Measurements from ENCODE around the gene TSHZ2.
"Not testable (repeated sequence)": the region's sequence is repeated elsewhere in the genome, so short reads cannot be mapped to it uniquely, and the experiment has no call there.

Gene TSHZ2

DNA sequence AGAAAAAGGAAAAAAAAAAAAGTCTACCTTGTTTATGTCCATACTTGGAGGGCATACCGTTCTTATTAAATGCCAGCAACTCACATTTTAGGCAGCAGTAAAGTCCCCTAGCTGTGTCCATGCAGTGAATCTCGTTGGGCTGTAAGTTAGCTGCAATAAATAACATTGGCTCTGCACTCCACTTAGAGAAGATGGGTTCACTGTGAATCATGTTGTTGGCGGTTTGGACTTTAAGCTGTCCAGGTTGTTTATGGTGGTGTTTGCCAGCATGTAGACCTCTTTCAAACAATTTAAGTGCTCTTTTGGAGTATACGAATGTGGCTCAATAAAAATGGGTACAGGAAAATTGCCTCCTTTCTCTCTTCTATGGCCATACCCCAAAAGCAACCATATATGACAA lies 494.1 kb downstream of the TSHZ2 start:
- DNase-seq (ENCODE audit: low read depth), result no peak

DNA sequence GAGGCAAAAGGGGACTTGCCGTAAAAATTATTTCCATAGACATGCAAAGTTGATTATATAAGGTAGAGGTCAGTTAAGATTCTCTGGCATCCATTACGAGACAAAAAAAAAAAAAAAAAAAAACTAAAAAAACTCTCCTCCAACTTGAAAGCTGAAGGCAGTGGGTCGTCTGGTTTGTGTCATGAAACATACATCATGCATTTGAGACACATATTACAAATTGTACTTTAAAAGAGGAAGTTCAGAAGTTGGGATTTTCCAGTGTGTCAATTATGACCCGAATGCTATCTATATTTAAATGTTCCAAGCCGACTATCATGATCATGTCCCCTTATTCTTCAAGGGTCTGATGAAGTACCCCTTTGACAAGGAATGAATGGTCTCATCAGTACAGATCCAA lies 496.4 kb downstream of the TSHZ2 start:
- no peak for DNase-seq (ENCODE audit: low read depth)

DNA sequence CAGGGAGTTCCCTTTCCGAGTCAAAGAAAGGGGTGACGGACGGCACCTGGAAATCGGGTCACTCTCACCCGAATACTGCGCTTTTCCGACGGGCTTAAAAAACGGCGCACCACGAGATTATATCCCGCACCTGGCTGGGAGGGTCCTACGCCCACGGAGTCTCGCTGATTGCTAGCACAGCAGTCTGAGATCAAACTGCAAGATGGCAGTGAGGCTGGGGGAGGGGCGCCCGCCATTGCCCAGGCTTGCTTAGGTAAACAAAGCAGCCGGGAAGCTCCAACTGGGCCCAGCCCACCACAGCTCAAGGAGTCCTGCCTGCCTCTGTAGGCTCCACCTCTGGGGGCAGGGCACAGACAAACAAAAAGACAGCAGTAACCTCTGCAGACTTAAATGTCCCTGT lies 500.7 kb downstream of the TSHZ2 start:
- DNase-seq (ENCODE audit: low read depth), result not testable (repeated sequence)

DNA sequence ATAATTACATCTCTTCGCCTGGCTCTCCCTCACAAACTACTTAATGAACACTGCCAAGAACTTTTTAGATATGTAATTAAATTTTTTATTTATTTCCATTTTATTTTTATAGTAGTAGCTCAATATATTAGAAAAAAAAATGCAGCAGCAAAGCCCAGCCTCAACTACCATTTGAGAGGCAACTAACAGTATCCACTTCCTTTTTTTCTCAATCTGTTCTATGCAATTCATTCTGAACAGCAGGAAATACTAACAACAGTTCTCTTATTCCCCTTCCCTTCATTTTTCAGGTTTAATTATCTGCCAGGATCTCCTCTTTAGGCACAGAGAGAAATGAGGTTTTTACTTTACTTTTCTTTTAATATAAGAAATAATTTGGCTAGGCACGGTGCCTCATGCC lies 508.8 kb downstream of the TSHZ2 start:
- DNase-seq (ENCODE audit: low read depth), result no peak

DNA sequence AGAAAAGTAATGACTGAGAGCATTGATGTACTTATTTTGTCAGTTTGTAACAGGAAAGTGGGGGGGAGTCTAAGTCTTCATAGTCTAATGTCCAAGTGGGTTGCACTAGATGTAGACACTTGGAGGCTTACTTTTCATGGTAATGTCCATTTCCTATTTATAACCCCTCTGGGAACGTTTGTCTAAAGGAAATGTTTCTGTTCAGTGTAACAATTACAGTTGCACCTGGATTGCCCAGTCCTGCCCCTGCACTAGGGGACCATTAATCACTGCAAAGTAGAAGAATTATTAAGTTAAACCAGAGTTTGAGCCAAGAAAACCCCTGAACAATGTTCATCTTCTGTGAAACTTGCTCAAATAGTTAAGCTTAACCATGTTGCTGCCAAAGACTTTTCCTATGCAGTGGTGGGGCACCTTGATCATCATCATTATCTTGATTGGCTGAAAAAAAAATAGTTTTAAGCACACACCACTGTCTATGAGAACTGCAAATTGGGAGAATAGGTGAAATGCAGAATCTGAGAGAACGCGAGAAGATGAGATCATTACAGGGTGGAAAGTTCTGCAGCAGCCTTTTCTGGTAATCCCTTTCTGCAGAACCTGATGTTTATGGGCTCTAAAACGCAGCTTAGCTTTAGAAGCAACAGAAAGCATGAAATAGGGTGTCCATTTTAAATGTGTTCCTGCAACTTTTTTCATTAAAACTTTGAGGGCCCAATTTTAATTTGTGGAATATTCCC lies 515.5 kb downstream of the TSHZ2 start:
- no peak for DNase-seq (ENCODE audit: low read depth)

DNA sequence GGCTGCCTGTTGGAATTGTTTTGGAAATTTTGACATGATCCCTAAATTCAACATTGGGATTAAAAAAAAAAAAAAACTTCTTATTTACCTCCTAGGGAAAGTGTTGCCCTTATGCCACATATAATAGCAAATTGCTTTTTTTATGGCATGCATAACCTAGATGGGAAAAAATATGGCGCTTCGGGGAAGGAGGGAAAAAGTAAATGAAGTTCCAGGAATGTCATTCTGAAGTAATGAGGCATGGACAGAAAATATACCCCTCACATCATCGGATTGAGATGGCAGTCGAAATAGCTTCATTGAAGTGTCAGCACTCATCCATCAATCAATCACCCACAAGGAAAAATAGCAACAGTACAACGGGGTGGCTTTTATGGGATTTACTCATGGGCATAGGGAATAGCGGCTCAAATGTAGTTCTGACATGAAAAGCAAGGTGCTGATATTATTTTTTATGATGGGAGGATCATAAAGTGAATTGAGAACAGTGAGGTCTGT lies 516.7 kb downstream of the TSHZ2 start:
- DNase-seq (ENCODE audit: low read depth), result no peak

DNA sequence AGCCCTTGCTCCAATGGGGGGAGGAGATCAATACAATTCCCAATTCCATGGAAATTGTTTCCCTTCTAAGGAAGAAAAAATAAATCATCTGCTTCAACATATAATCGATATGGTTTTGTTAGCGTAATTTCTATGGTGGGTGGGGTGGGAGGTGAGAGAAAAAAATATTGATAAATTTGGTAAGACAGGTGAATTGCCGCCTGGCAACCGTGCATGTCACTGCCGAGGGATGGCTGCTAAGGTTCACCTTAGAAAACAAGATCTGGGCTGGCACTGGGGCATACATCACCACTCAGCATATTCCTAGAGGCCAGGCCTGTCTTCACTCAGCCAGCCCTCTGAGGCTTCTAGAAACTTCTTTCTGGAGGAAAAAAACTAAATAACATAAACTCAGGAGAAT lies 517.4 kb downstream of the TSHZ2 start:
- DNase-seq (ENCODE audit: low read depth), result no peak

DNA sequence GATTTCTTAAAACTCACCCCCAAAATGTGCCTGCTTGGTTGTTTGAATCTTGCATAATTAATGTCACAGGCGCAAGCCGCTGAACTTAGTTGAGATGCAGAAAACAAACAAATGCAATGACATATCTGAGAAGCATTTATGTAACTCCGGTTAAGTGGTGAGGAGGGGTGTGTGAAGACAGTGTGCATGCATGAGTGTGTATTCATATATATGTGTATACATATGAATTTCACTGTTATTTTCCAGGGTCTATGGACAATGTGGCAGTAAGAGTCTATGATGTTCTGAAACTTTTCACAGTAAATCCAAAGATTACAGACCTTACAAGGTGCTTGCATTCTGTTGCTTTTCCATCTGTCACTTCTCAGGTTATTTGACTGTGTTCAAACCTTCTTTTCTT lies 518.5 kb downstream of the TSHZ2 start:
- DNase-seq (ENCODE audit: low read depth), result no peak

DNA sequence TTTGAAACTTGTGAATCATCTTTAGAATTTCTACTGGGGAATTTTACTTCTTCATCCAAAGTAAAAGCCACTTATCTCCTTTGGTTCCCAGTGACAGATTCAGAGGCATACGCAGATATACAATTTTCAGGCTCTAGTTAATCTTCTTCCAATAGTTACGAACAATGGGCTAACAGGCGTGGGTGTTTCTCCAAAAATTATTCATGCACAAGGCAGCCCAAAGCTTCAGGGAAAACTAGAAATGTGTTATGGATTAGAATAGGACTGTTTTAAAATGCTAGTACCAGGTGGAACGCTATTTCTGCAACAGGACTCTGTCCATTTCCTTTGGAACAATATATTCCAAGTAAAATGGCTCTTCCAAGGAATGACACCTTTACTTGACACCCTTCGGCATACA lies 519.3 kb downstream of the TSHZ2 start:
- no peak for DNase-seq (ENCODE audit: low read depth)

DNA sequence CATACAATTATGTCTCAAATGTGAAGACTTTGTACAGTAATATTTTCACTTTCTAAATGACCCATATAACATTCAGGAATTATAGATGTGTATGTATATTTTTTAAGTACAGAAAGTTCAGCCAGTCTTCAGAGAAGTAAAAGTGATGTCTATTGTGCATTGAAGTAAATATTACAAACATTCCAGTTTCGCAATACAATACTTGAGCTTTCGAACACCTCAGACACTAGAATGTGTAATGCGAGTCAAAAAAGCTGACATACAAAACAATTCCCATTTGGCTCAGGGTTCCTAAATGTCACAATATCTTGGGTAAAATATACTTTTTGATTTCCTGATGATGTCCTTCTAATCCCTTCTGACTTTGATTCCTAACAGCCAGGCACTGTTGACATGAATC lies 520.1 kb downstream of the TSHZ2 start:
- DNase-seq (ENCODE audit: low read depth), result no peak

DNA sequence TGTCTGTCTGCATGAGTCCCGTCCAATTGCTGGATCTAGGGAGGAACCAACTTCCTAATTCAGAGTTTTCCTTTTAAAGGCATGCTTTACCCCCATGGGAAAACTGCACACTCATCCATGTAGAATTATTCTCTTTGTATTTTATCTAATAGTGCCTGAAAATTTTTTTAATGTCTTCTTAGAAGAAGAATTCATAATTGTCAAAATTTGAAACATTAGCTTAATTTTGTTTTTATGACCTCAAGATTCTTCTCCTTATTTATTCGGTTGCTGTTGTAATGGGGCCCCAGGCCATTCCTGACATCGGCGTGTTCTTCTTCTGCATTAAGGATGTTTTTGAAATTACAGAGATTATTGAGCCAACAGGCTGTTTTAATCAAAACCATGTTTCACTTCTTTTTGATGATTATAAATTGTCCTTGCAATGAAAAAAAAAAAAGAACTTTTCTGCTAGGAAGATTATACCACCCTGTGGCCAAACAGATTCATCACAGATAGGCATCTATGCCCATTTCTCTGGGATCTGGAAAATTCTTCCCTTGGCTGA lies 521.2 kb downstream of the TSHZ2 start:
- DNase-seq (ENCODE audit: low read depth), result no peak

DNA sequence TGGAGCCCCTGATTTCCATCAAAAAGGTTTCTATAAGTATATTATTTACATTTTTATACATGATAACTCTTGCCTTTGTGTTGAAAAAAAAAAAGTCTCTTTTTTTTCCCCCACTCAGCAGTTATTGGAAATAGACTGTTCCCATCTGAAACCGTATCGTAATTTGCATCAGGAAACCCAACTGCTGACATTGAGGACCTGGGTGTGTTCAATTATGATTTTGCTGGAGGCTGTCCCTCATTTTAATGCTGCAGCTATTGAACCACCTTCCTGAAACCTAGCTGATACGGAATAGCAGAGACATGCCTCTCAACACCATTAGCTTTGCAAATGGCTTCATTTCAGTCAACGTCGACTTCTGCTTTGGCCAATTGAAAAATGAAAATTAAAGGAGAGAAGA lies 522.6 kb downstream of the TSHZ2 start:
- no peak for DNase-seq (ENCODE audit: low read depth)

DNA sequence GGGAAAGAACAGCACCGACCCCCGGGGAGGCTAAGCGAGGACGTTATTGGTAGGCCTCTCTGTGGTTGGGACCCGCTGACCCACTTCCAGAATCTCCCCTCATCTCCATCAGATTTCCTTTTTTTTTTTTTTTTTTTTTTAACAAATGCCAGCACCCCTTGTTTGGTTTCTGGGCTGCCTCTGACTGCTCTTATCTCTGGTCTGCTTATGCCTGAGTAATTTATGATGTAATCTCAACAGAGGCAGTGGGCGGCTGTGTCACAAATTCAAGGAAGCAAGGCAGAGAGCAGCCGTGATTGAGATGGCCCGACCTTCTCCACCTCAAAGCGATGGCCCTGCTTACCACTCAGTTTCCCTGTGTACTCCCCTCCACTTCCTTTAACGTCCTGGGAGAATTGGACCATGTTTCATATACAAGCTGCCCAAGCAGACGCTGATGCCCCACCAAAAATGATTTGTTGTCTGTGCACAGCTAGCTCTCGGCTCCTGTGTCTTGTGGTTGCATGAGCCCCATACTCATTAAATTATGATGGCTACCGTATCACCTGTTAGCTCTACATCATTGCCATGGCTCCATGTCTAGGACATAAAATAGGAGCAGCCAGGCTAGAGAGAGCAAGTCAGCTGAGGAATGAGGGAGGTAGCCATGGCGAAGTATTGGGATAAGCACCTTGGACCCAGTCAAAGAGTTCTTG lies 523.4 kb downstream of the TSHZ2 start:
- no peak for DNase-seq (ENCODE audit: low read depth)

DNA sequence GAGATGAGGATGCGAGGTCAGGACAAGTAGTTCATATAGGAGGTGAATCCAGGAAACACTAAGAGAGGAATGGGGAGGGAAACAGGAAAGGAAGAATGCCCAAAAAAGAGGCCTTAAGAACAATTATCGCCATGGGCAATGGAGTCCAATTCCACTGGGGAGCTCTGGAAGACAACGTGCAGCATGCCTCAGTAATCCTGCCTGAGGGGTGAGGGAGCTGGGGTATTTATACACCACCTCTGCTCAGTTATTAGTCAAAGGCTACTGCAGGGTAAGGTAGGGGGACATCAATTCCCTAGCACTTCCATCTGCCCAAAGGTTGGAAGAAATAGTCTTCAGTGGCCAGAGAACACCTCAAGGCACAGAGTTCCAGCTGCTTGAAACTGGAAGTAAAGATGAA lies 525.1 kb downstream of the TSHZ2 start:
- no peak for DNase-seq (ENCODE audit: low read depth)

DNA sequence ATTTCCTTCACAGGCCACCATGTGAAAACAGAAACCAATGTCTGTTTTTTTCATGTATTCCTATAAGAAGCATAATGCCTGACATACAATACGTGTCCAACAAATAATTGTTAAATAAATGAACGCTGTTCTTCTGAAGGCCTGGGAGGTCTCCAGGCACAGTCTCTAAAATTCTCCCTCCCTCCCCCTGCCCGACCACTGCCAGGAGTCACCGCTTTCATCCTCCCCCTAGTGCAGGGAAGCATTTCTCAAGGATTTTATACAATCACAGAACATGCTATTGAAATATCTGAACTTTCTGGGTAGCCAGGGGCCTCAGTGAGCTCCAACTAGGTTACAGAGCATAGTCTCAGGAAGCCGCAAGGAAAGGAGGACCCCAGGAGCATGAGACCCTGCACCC lies 526.2 kb downstream of the TSHZ2 start:
- no peak for DNase-seq (ENCODE audit: low read depth)

DNA sequence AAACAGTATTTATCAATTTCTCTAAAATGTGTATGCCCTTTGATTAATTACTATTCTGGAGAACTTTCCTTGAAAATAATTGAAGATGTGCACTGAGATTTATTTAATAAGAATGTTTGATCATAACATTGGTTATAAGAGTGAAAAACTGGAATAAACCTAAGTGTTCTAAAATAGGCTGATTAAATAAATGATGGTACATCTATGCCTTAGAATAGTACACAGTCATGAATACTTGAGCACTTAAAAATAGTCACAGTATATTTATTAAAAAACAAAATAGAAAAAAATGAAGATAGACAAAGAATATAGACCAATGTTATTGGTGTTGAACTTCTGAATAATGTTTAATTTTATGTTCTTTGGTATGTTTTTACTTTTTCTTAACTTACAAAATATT lies 528.5 kb downstream of the TSHZ2 start:
- DNase-seq (ENCODE audit: low read depth), result no peak

DNA sequence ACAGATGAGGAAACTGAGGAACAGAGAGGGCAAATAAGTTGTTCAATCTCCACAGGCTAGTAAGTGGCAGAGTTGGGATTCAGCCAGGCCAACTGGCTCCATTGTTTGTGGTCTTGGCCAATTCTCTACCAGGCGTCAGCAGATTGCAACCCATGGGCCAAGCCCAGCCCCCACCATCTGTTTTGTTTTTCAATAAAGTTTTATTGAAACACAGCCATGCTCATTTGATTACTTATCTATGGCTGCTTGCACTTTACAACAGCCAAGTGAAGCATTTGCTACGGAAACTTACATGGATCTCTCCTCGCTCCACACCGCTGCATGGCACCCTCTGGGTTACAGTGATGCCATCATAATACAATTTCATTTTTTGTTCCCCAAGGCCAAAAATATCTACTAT lies 530.7 kb downstream of the TSHZ2 start:
- DNase-seq (ENCODE audit: low read depth), result no peak

DNA sequence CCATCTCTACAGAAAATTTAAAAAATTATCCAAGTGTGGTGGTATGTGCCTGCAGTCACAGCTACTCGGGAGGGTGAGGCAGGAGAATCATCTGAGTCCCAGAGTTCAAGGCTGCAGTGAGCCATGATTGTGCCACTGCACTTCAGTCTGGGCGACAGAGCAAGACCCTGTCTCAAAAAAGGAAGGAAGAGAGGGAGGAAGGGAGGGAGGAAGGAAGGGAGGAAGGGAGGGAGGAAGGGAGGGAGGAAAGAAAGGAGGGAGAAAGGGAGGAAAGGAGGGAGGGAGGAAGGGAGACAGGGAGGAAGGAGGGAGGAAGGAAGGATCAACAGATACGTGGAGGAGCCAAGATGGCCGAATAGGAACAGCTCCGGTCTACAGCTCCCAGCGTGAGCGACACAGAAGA lies 531.4 kb downstream of the TSHZ2 start:
- DNase-seq (ENCODE audit: low read depth), result no peak

DNA sequence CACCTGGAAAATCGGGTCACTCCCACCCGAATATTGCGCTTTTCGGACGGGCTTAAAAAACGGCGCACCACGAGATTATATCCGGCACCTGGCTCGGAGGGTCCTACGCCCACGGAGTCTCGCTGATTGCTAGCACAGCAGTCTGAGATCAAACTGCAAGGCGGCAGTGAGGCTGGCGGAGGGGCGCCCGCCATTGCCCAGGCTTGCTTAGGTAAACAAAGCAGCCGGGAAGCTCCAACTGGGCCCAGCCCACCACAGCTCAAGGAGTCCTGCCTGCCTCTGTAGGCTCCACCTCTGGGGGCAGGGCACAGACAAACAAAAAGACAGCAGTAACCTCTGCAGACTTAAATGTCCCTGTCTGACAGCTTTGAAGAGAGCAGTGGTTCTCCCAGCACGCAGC lies 531.9 kb downstream of the TSHZ2 start:
- not testable (repeated sequence) for DNase-seq (ENCODE audit: low read depth)

DNA sequence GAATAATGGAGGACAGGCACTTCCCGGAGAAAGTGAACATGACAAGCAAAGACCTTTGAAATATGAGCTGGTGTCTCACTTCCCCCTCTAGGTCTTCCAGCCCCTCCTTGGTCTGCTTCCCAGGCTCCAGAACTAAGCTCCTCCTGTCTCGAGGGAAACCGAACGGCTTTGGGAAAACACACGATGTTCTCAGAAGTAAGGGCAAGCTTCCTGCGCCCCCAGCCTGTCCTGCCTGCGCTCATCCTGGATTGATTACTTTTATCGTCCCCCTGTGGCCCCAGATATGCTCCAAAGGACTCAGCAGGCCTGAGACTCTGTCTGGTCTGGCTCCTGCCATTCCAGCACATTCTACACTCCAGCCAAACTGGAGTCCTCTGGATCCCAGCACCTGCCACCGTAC lies 538.1 kb downstream of the TSHZ2 start:
- no peak for DNase-seq (ENCODE audit: low read depth)

DNA sequence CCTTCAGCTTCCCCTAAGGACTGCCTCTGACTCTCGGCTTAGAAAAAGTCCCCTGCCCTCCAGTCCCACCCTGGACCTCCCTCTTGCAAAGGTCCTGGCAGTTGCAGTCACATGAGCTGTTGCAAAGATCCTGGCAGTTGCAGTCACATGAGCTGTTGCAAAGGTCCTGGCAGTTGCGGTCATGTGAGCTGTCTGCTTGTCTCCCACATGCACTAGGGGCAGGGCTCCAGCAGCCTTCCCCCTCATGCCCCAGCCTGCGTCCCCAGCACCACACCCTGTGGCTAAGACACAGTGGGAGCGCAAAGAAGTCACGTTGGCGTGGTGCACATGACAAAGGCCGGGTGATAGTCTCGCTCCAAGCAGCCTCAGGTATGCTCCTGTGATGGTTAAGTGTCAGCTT lies 538.5 kb downstream of the TSHZ2 start:
- DNase-seq (ENCODE audit: low read depth), result no peak

DNA sequence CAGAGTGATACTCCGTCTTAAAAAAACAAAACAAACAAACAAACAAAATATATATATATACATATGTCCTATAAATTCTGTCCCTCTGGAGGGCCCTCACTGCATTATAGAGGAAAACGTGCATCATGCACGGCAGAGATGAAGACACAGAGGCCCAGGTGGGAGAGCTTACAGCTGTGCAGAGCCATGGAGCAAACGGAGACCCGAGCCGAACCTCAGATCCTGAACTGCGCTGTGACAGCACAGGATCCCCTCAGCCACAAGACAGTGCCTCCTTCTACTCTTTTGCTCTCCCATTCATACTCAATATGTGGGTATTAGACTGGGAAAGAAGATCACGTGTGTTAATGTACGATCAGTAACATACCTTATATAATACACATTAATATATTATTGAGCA lies 539.9 kb downstream of the TSHZ2 start:
- no peak for DNase-seq (ENCODE audit: low read depth)

DNA sequence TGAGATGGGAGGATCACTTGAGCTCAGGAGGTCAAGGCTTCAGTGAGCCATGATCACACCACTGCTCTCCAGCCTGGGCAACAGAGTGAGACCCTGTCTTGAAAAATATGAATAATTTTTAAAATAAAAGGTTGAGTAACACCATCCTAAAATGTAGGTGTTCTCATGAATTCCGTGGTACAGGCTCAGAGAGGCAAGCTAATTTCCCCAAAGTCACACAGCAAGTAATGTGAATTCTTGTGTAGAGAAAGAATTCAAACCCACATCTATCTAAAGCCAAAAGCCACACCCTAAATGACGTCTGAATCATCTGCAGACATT lies 541.0 kb downstream of the TSHZ2 start:
- DNase-seq (ENCODE audit: low read depth), result no peak
